CD4-positive, alpha-beta T cell treated with Interleukin-21 for 1 hour (primary cell): ENCODE measurements around the gene BRF1.

Experiments
- DNase-seq: peaks from one replicate; pipeline ENCODE4 v3.0.0-alpha.2; 2020

The BRF1 gene

DNA sequence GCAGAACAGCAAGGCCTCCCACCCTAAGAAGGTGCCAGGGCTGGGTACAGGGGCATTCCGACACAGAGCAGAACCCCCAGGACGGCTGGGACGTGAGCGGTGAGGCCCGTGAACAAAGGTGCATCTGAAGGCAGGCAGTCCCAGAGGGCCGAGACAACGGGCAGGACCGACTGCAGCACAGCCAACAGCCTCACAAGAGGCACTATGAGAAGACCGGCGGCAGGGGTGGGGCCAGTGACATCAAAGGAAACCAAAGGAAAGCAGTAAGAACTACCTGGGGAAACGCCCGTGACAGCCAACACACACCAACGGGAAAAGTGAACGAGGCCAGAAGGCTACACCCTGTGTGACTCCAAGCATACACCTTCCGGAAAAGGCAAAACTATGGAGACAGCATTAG is 43.3 kb downstream of the BRF1 start:
- peak; percentile 42 for DNase-seq

DNA sequence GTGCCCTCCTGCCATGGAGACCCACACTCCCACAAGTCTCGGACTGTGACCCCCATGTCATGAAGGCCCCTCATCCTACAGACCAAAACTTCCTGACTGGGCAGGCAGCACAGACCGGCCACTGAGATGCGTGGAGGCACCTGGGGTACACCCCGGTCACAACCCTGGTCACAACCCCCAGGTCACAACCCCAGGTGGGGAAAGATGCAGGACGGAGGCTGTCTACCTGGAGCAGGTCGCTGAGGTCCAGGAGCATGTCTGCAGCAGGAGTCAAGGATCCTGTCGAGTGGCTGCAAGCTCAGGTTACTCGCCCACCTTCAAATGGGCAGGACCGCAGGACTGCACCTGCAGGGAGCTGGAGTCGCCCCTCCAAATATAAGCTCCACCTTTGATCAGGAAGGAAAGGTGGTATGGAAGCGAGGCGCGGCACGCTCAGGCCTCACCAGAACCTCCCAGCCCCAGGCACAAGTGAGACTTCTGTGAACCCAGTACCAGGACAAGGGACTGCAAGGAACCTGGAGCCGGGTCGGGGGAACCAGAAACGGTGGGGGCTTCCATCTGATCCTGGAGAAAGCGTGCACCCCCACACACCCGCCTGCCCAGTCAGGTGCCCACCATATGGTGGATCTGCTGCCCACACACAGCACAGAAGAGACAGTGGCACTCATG is 44.4 kb downstream of the BRF1 start:
- no peak for DNase-seq

DNA sequence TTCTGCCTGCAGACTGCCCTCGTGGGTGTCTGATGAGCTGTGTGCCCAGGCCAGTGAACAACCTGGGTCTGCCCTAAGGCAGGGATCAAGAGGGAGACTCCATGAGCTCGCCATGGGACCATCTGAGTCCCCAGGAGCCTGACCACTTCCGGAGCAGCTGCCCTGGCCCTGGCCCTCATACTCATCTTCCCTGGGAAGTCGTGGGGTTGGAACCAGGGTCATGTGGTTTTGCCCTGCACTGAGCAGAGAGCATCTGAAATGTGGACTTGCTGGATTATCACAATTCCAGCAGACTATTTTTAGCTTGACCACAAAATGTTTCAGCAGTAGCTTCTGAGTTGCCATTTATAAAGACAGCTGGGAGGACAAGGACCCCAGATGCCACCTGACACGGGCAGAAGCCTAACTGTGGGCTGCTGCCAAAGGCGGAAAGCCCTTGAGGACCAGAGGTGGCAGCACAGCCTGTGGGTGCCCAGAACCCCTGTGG is 45.7 kb downstream of the BRF1 start:
- no peak for DNase-seq

DNA sequence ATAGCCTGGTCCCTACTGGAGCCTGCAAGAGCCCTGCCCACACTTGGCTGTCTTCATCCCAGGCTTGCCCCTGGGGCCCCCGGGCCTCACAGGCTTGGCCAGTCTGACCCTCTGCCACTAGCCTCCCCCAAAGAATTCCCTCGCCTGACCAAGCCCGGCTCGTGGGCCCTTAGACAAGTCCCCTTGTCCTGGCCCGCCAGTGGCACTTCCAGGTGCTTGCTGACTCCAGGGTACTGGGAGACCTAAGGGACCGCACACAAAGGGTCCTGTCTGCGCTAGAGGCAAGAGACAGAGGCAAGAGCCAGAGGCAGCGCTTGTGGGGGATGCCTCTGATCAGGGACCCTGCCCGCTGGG is 47.5 kb downstream of the BRF1 start:
- no peak for DNase-seq

DNA sequence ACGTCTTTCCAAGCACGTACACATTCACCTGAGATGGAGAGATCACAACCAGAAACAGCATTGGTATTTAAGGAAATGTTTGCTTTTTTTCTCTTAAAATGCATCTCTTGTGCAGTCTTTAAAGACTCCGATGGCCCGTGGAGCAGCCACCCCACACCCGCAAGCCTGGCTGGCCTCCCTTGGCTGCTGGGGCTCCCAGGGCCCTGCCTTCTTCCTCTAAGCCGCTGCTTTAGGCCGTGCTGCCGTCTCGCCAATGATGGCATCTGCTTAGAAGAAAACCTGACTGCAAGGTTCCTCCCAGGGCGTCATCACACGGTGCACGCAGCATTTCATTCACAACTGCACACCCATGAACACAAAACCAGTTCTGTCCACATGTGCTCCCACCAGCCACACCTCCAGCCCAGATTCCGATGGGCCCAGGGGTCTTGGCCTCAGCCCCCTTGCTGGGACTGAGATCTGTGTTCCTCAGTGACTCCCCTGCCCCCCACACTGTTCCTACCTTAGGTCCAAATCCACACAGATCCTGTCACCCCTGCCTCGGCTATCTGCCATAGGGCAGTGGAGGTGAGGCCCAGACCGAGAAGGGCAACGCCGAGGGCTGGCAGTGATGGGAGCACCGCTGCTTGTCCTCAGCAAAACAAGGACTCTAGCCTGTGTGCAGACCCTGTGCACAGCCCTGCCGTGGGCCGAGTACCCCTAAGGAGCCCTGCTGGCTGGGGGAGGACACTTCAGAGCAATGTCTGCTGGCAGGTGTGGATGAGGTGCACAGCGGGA is 48.1 kb downstream of the BRF1 start:
- no peak for DNase-seq

DNA sequence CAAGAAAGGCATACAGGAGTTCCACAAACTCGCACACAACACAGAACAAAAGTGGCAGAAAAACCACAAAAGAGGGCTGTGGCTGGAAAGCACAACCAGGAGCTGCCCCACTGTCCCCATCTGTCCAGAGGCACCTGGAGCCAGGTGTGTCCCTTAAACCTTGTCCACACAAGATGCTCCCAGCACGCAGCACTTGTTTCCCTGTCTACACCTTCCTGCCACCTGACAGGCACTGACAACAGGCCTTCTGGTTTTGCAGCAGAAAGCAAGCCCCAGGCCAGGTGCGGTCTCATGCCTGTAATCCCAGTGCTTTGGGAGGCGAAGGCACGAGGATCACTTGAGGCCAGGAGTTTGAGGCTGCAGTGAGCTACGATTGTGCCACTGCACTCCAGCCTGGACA is 48.9 kb downstream of the BRF1 start:
- no peak for DNase-seq

DNA sequence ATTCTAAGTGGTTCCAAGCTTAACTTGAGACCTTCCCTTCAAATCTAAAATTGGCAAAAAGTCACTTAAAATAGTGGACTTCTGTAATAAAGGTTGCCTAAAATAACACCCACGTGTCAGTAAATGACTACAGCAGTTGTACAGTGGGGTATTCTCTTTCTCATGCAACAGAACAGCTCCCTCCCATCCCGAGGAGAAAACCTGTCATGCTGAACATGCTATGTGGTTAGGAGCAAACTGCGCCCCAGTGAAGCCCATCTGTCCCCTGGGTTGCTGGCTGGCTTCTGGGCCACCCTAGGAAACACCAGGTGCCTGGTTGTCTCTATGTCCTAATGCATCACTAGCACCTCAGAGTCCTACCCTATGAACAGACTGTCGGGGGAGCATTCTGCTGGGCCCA is 49.8 kb downstream of the BRF1 start:
- DNase-seq = no peak

DNA sequence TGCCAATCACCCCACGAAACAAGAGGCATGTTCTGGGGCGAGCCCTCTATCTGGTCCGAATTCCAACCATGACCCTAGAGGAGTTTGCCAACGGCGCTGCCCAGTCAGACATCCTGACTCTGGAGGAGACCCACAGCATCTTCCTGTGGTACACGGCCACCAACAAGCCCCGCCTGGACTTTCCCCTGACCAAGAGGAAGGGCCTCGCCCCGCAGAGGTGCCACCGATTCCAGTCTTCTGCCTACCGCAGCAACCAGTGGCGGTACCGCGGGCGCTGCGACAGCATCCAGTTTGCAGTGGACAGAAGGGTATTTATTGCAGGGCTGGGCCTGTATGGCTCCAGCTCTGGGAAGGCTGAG is 50.8 kb downstream of the BRF1 start:
- DNase-seq = no peak

DNA sequence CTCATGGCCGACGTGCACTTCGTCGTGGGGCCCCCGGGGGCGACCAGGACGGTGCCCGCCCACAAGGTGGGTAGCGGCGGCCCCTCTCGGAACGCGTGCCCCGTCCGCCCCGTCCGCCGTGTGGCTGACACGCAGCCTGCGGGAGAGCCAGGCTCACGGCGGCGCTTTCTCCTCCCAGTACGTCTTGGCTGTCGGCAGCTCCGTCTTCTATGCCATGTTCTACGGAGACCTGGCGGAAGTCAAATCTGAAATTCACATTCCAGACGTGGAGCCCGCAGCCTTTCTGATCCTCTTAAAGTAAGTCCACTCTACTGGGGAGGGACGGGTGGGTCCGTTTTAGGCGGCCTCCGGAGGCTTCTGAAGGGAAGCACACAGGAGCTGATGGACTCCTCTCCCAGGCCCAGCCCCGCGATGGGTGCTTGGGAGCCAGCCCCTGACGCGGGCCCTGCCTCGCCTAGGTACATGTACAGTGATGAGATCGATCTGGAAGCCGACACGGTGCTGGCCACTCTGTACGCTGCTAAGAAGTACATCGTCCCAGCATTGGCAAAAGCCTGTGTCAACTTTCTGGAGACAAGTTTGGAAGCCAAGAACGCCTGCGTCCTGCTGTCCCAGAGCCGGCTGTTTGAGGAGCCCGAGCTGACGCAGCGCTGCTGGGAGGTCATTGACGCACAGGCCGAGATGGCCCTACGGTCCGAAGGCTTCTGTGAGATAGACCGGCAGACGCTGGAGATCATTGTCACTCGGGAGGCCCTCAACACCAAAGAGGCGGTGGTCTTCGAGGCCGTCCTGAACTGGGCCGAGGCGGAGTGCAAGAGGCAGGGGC is 51.4 kb downstream of the BRF1 start:
- DNase-seq = no peak

DNA sequence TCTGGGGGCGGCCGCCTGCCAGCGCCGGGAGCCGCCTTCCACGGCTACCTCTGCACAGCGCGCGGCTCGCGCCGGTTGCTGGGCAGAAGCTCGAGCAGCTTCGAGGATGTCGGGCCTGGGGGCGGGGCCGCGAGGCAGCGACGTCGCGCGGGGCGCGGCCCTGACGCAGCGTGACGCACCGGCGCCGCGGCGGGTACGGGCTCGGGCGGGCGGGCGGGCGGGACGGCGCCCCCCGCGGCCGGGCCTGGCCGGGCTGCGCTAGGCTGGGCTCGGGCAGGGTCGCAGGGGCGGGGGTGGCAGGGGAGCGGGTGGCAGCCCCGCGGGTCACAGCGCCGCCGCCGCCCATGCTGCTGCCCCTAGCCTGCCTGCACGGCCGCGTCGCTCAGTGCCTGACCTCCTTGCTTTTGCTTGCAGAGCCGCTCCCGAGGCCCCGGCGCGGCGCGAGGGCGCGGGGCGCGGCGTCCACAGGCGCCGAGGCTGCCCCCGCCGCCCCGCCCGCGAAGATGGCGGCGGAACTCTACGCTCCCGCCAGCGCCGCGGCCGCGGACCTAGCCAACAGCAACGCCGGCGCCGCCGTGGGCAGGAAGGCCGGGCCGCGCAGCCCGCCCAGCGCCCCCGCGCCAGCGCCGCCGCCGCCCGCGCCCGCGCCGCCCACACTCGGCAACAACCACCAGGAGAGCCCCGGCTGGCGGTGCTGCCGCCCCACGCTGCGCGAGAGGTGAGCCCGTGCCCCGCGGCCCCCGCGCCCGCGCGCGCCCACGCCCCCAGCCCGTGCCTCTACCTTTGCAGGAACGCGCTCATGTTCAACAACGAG is 52.2 kb downstream of the BRF1 start, which contains the start of gene BTBD6:
TSS of gene BTBD6 (plus strand) at position 166 of the 814 bp plus-strand sequence. CDS start at position 345, 179 bp downstream.
- peak; percentile 91 for DNase-seq

DNA sequence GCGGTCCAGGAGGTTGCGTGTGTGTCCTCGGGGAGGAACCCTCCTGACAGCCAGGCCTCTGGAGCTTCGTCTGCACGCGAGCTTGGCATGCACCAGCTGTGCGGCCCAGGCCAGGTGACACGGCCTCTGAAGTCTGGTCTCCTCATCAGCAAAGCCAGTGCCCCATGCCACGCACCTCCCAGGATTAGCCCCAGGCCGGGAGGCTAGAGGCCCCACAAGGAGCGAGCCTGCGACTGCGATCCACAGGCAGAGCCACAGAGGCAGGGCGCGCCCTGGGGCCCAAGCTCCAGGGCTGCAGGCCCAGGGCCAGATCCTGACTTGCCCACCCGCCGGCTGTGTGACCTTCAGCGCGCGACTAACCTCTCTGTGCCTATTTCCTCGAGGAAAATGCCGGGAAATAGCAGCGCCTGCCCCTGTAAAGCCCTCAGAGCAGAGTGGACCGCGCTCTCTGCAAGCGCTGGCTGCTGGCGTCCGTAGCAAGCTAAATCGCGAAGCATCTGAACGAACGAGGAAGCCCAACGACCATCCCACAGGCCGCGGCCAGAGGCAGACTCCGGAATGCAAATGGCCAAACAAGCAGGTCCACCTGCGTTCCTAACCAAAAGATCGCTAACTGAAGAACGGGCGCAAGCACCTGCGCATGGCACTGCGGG is 53.0 kb downstream of the BRF1 start:
- no peak for DNase-seq

DNA sequence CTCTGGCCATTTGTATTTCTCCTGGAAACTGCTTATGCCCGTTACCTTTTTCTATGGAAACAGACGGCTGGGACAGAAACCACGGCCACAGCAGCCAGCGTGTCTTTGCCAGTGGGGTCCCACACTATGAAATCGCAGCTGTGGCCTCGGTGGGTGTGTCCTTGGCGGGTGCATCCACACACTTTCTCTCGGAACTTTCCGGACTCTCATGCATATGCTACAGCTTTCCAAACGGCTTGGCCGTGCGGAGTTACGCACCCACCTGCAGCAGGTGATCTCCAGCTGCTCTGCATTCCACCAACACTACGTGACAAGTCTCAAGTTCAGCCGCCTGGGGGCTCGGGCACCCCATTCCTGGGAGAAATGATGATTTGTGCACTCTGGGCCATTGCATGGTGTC is 53.8 kb downstream of the BRF1 start:
- no peak for DNase-seq

DNA sequence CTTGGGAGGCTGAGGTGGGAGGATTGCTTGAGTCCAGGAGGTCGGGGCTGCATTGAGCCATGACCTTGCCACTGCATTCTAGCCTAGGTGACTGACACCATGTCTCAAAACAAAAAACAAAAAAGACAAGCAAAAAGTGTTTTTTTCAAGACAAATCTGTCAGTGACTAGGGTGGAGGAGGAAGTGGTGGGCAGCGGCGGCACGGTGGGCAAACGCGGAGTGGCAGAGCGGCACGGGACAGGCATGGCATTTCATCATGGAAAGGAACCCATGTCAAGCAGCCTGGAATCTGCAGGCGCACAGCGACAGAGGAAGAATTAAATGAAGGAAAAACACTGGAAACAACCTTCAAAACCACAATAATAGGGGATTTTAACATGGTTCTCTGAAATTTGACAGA is 56.5 kb downstream of the BRF1 start:
- no peak for DNase-seq

DNA sequence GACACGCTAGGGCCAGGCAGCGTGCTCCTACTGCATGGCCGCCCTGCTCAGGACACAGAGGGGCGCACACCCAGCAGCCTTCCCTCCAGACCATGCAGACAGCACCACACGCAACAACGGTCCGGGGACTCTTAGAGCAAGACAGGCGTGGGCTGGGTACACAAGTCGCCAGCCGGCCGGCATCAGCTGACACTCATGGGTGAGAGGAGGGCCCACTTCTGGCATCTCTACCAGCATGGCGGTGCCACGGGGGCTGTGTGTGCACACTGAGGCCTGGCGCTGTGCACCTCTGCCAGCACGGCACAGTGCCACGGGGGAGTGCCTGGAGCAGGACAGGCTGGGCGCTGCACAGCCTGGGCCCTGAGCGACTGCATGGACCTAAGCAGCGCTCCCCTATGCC is 59.2 kb downstream of the BRF1 start:
- no peak for DNase-seq

DNA sequence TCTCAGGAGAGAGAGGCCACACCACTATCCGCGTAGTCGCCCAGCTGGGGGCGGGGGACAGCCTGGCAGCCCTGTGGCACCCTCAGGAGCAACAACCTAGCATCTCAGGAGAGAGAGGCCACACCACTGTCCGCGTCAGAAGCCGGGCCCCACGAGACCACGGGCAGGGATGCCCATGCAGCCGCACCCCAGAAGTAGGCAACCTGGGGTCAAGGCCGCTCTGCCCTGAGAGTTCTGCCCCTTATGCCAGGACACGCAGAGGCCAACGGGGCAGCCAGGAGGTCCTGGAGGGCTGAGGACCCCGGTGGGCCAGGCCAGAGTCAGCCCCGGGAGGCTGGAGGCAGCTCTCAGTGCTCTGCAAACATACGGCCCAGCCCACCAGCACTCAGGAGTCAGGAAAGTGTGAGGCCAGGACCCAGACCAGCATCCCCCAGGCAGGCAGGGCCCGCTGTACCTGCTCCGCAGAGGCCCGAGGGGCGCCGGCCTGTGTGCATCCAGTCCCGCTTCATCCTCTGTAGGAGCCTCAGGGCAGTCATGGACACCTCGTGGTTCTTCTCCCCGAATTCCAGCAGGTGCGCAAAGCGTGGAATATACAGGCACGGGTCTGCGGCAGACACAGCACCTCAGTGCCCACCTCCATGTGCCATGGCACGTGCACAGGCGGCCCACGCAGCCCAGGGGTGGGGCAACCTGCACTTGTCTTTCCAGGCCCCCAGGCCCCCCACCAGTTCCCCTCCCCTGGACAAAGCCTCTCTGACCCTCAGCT is 59.8 kb downstream of the BRF1 start:
- DNase-seq = no peak

DNA sequence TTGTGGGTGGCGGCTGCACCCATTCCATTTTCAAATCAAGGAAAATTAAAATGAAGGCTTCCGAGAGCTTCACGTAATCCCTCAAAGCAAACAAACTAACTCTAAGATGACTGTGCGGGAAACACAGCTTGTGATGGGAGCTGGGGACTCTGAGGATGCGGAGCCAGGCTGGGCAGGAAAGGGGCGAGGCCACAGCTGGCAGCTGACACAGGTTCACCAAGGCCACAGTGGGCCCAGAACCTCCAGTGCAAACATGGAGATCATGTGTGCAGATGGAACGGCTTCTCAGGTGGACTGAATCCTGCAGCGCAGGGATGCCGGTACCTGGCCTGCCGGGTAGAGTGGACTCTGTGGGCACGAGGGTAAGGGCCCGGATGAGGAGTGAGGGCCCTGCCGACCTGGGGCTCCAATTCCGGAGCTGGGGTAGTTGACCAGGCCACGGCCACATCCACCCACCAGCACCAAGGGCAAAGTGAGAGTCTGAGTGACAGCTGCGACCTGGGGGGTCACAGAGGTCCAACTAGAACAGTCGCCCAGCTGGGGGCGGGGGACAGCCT is 71.6 kb downstream of the BRF1 start:
- DNase-seq = no peak

DNA sequence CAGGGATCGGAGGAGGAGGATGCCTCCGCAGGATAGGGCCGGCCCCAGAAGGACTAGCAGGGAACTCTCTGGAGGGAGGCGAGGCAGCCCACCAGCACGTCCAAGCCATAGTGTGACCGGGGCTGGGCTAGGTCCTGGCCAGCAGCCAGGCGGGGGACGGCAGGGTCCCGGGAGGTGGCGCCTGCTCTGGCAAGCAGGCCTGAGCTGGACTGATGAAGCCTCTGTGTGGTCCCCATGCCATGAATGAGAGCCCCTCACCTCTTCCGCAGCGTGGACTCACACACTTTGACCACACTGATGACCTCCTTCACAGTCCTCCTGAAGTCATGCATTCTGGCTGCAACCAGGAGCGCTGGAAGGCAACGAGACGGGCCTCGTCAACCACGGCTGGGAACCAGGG is 72.2 kb downstream of the BRF1 start:
- DNase-seq = no peak

DNA sequence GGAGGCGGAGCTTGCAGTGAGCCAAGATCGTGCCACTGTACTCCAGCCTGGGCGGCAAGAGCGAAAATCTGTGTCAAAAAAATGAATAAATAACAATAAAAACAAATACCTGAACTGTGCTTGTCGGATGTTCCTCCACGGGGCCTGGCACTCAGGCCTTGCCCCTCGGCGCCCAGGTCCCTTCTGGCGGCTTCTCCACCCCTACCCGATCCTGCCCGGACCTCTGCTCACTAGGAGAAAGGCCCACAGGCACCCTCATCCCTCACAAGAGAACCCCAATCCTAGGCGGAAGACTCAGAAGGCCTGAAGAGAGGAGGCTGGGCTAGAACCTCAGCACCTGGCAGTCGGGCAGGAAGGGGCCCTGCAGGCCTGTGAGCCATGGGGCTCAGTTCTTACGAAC is 73.5 kb downstream of the BRF1 start:
- no peak for DNase-seq

DNA sequence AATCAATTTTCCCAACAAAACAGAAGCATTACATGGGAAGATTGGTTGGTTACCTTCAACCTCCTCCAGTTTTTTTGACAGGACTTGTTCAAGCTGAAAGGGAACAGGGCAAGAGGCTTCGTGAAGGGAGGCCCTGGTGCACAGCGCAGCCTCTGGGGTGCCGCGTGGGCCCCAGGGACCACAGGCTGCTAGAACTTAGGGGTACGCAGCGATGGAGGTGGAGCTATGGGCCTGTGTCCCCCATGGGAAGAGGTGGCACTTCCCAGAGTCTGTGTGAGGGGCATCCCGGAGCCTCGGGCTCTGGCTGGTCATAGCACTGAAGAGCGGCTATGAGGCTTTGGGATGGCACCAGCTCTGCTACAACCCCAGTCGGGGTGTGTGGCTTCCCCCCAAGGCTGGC is 74.6 kb downstream of the BRF1 start:
- no peak for DNase-seq

DNA sequence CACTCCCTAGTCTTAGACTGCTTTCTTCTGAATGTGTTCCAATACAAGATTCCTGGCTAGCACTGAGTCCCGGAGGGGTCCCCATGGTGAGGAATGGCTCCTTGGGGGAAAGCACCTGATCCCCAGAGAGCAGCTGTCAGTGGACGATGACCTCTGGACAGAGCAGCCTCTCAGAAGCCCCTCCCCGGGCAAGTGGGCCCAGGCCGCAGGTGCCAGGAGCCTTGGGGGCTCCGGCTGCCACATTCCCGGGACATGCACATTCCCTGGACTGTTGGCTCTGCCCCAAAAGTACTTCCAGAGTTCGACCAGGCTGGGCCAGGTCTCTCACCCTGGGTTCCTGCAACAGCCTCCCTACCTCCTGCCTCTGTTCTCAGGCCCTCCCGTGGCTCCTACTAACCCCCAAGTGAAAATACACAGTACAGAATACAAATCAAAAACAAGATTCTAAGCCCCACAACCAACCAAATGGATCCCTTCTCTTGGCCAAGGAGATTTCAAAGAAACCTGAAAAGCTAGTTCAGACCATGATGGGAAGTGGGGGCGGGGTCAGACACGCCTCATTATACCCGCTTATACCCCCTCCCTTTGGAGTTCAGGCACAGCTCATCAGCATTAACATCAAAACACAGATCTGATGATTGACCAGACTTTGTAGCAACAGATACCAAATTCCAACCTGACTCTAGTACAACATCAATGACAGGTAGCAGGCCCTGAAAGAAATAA is 75.8 kb downstream of the BRF1 start:
- no peak for DNase-seq
